AG09319 (cell line): Measurements from ENCODE around the gene PPP2R5C.

Source experiments
- DNase-seq: peaks from one replicate; pipeline ENCODE4 v3.0.0-alpha.2; 2010; ENCODE audit warnings: low read depth; ENCODE audit errors: extremely low read depth
- CTCF ChIP-seq: IDR thresholded peaks from 2 replicates; pipeline ENCODE4 v1.5.1; 2011; ENCODE audit warnings: low read depth, mild to moderate bottlenecking, inconsistent platforms, low read length, moderate library complexity

The PPP2R5C gene

GRCh38 chr14:101918065-101918989, 156.8 kb downstream of the PPP2R5C start:
- TF ChIP-seq CTCF, result no peak
- no peak for DNase-seq

- TF ChIP-seq CTCF, result no peak
Measured at GRCh38 chr14:101920271-101920670, 158.8 kb downstream of the PPP2R5C start.

GRCh38 chr14:101922866-101923265, 161.4 kb downstream of the PPP2R5C start:
- no peak for DNase-seq
- TF ChIP-seq CTCF, result no peak

More at GRCh38 chr14:101920271-101920670, 158.8 kb downstream of the PPP2R5C start:
- DNase-seq, result no peak

- no peak for TF ChIP-seq CTCF
- DNase-seq, result no peak
Measured at GRCh38 chr14:101925152-101925551, 163.6 kb downstream of the PPP2R5C start.

- DNase-seq, result no peak
- TF ChIP-seq CTCF, result no peak
Measured at GRCh38 chr14:101926085-101926484, 164.6 kb downstream of the PPP2R5C start.

GRCh38 chr14:101926620-101927019, 165.1 kb downstream of the PPP2R5C start:
- TF ChIP-seq CTCF, result no peak
- DNase-seq, result no peak

GRCh38 chr14:101927859-101928258, 166.3 kb downstream of the PPP2R5C start:
- peak; percentile 88 for DNase-seq
- TF ChIP-seq CTCF, result no peak
